Inferior parietal cortex (tissue), 1 donor: ENCODE measurements around the gene PROKR2.

ENCODE experiments used
- DNase-seq: peaks from one replicate; pipeline ENCODE4 v3.0.0-alpha.2; 2016; ENCODE audit errors: extremely low spot score

Gene PROKR2

DNA sequence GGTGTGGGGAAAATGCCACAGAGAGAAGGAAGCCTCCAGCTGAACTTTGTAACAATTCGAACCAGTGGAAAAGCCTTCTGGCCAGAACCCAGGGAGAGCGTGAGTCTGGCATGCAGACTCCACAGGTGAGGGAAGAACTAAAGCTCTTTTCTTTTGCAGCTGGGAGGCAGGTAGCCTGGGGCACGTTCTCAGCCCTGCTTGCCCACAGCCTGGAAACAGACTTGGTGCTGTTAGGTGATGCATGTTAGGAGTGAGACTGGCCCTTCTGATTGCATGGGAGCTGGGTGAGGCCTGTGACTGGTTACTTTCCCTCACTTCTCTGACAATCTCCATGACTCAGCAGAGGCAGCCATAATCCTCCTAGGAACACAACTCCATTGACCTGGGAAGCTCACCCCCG, 34.2 kb downstream of the PROKR2 start:
- DNase-seq = no peak

- no peak for DNase-seq
Observed at GRCh38 chr20:5279661-5280060, 37.1 kb downstream of the PROKR2 start.

- no peak for DNase-seq
Observed at GRCh38 chr20:5272268-5272667, 44.5 kb downstream of the PROKR2 start.

DNA sequence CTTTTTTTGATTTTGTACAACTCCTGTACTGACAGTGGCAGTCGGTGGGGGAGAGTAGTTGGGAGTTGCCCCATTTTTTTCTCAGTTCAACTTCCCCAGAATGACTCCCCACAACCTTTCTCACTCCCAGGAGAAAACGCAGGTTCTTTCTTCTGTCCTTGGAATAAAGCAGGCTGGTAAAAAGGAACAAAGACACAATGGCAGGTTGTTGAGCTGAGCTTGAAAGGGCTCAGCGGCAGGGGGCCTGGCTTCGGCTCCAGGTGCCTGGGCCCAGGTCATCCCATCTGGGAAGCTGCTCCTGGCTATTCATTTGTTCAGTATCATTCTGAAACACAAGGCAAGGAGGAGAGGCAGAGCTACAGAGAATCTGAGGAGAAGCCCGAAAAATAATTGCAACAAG, 46.2 kb downstream of the PROKR2 start:
- DNase-seq = no peak

- DNase-seq = no peak
Observed at GRCh38 chr20:5268449-5268848, 48.3 kb downstream of the PROKR2 start.

DNA sequence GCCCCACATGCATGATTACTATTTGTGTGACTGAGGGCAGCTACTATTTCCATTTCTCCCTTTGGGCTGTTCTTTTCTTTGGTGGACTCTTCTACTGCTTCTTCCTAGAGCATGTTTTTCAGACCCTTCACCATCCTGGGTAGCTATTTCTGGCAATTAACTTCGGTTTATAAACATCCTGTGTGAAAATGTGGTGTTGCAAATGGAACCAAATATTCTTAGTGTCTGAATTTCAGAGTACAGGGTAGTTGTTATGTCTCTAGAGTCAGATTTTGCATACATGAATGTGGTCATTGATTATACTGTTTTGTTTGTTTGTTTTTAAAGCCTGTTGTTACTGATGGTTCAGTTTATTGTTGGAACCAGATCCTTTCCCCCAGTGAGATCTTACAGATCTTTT, 49.7 kb downstream of the PROKR2 start:
- DNase-seq = no peak
